GM23338 (cell line): ENCODE results near the gene VSTM2B. TPM values are rescaled to one million over a fixed set of nuclear protein-coding genes. Genes with fewer than 3 reads are reported as not detected.

ENCODE experiments used
- ATAC-seq: fragments of 200-7000 bp; cut with Tn5 transposase; 3 replicates; pipeline ENCODE4 v1.9.1; 2020
- DNase-seq: peaks from one replicate; pipeline ENCODE4 v3.0.0-alpha.2; 2015; ENCODE audit warnings: low spot score
- H2AFZ ChIP-seq: fragments of 200-600 bp; sonication (generic); 2 replicates; pipeline ENCODE4 v1.8.0; 2016; ENCODE audit warnings: antibody characterized with exemption, mild to moderate bottlenecking, moderate library complexity
- H3F3A ChIP-seq: fragments of 200-600 bp; sonication (generic); replicated peaks from 2 replicates; pipeline ENCODE4 v1.8.0; 2017; ENCODE audit warnings: antibody characterized with exemption, mixed run types, low read depth
- H3K27ac ChIP-seq: fragments of 200-600 bp; sonication (generic); 2 replicates; pipeline ENCODE4 v1.6.1; 2016; ENCODE audit warnings: low read depth
- H3K27me3 ChIP-seq: fragments of 200-600 bp; sonication (generic); 2 replicates; pipeline ENCODE4 v1.8.0; 2016; ENCODE audit warnings: mild to moderate bottlenecking, mixed run types, moderate library complexity; ENCODE audit not compliant: insufficient read depth
- H3K36me3 ChIP-seq: fragments of 200-600 bp; sonication (generic); 2 replicates; pipeline ENCODE4 v1.8.0; 2016; ENCODE audit warnings: mild to moderate bottlenecking; ENCODE audit not compliant: insufficient read depth
- H3K4me1 ChIP-seq: fragments of 200-600 bp; sonication (generic); 2 replicates; pipeline ENCODE4 v1.8.0; 2016; ENCODE audit warnings: mild to moderate bottlenecking, moderate library complexity; ENCODE audit not compliant: insufficient read depth
- H3K4me2 ChIP-seq: fragments of 200-600 bp; sonication (generic); 2 replicates; pipeline ENCODE4 v1.7.1; 2017; ENCODE audit warnings: mixed run types
- H3K4me3 ChIP-seq: fragments of 200-600 bp; sonication (generic); 2 replicates; pipeline ENCODE4 v1.6.1; 2016; ENCODE audit warnings: mixed run types
- H3K79me2 ChIP-seq: fragments of 200-600 bp; sonication (generic); replicated peaks from 2 replicates; pipeline ENCODE4 v1.8.0; 2017; ENCODE audit warnings: mild to moderate bottlenecking; ENCODE audit not compliant: insufficient read depth
- H3K9me2 ChIP-seq: fragments of 200-600 bp; sonication (generic); 2 replicates; pipeline ENCODE4 v1.8.0; 2017; ENCODE audit not compliant: insufficient read depth
- H4K20me1 ChIP-seq: fragments of 200-600 bp; sonication (generic); replicated peaks from 2 replicates; pipeline ENCODE4 v1.8.0; 2017; ENCODE audit warnings: mild to moderate bottlenecking; ENCODE audit not compliant: insufficient read depth
- H3K27ac Mint-ChIP-seq: 2 replicates; pipeline ENCODE4 v1.8.0; 2020; ENCODE audit warnings: inconsistent platforms, mild to moderate bottlenecking, moderate library complexity, mixed read lengths
- H3K27me3 Mint-ChIP-seq: 3 replicates; pipeline ENCODE4 v1.8.0; 2022; ENCODE audit warnings: low read depth, mild to moderate bottlenecking, moderate library complexity, mixed read lengths, inconsistent platforms; ENCODE audit not compliant: insufficient read depth, poor library complexity
- H3K36me3 Mint-ChIP-seq: 3 replicates; pipeline ENCODE4 v1.8.0; 2021; ENCODE audit warnings: low read depth, mild to moderate bottlenecking, inconsistent platforms, moderate library complexity, mixed read lengths
- H3K4me1 Mint-ChIP-seq: 3 replicates; pipeline ENCODE4 v1.8.0; 2020; ENCODE audit warnings: mild to moderate bottlenecking, inconsistent platforms, mixed read lengths
- H3K4me3 Mint-ChIP-seq: 3 replicates; pipeline ENCODE4 v1.8.0; 2021; ENCODE audit warnings: moderate library complexity, mild to moderate bottlenecking, inconsistent platforms, mixed read lengths
- H3K9me3 Mint-ChIP-seq: 3 replicates; pipeline ENCODE4 v1.8.0; 2020; ENCODE audit warnings: moderate library complexity, mild to moderate bottlenecking, inconsistent platforms, mixed read lengths
- CREB1 ChIP-seq: fragments of 250-450 bp; sonication (Bioruptor Pico); IDR thresholded peaks from 2 replicates; pipeline ENCODE4 v1.5.0; 2020; ENCODE audit warnings: low read depth, mild to moderate bottlenecking, moderate library complexity
- EZH2phosphoT487 ChIP-seq: fragments of 200-600 bp; sonication (generic); IDR thresholded peaks from one replicate; pipeline ENCODE4 v1.8.1; 2018; ENCODE audit warnings: antibody characterized with exemption; ENCODE audit not compliant: unreplicated experiment
- JUNB ChIP-seq: IDR thresholded peaks from one replicate; pipeline ENCODE4 v1.6.1; 2016; ENCODE audit warnings: antibody characterized with exemption; ENCODE audit not compliant: unreplicated experiment
- NANOG ChIP-seq: IDR thresholded peaks from 2 replicates; pipeline ENCODE4 v1.6.1; 2016; ENCODE audit warnings: antibody characterized with exemption, borderline replicate concordance
- POLR2AphosphoS5 ChIP-seq: IDR thresholded peaks from 2 replicates; pipeline ENCODE4 v1.6.1; 2016; ENCODE audit warnings: antibody characterized with exemption, low read depth
- STAT1 ChIP-seq: IDR thresholded peaks from one replicate; pipeline ENCODE4 v1.6.1; 2016; ENCODE audit warnings: antibody characterized with exemption; ENCODE audit not compliant: unreplicated experiment
- ZNF114 ChIP-seq: fragments of 250-450 bp; sonication (Bioruptor Pico); IDR thresholded peaks from 2 replicates; pipeline ENCODE4 v1.5.0; 2020; ENCODE audit warnings: mild to moderate bottlenecking, moderate library complexity
- ZNF331 ChIP-seq: fragments of 250-450 bp; sonication (Bioruptor Pico); IDR thresholded peaks from 2 replicates; pipeline ENCODE4 v1.5.0; 2020; ENCODE audit warnings: low read depth, mild to moderate bottlenecking, moderate library complexity
- polyA plus RNA-seq: library from polyadenylated mRNA; unstranded; fragments of >200 nt; fragmentation: Nextera tagmentation; extraction: Ambion mirVana; gene quantifications from 2 replicates; pipeline ENCODE4 v1.2.1, GENCODE V29; 2016
- total RNA-seq: library from RNA; depleted of rRNA; stranded (reverse); fragments of >200 nt; shearing (Covaris generic); gene quantifications from 2 replicates; pipeline ENCODE4 v1.2.3, GENCODE V29; 2014
- TF ChIP-seq, protein P1 (sequence below): IDR thresholded peaks from one replicate; pipeline ENCODE4 v1.6.1; 2018; ENCODE audit warnings: antibody characterized with exemption; ENCODE audit not compliant: unreplicated experiment
- TF ChIP-seq, protein P2 (sequence below): IDR thresholded peaks from 2 replicates; pipeline ENCODE4 v1.6.1; 2016; ENCODE audit warnings: antibody characterized with exemption
- TF ChIP-seq, protein P3 (sequence below): fragments of 250-450 bp; sonication (Bioruptor Pico); IDR thresholded peaks from 2 replicates; pipeline ENCODE4 v1.5.0; 2020; ENCODE audit warnings: mild to moderate bottlenecking, moderate library complexity
- TF ChIP-seq, protein P4 (sequence below), 2 experiments: fragments of 200-600 bp in 1 of 2; sonication (generic) in 1 of 2; conservative IDR thresholded peaks; 2 replicates each; pipeline versions ENCODE4 v1.5.1 to v1.6.1; 2016 to 2017; ENCODE audit warnings: antibody characterized with exemption in 2 of 2, low read depth in 2 of 2, mild to moderate bottlenecking in 2 of 2, moderate library complexity in 1 of 2

The VSTM2B gene
- total and polyA plus RNA-seq, 2 experiments from 2014 or later, result 1.2 to 1.8 TPM

DNA sequence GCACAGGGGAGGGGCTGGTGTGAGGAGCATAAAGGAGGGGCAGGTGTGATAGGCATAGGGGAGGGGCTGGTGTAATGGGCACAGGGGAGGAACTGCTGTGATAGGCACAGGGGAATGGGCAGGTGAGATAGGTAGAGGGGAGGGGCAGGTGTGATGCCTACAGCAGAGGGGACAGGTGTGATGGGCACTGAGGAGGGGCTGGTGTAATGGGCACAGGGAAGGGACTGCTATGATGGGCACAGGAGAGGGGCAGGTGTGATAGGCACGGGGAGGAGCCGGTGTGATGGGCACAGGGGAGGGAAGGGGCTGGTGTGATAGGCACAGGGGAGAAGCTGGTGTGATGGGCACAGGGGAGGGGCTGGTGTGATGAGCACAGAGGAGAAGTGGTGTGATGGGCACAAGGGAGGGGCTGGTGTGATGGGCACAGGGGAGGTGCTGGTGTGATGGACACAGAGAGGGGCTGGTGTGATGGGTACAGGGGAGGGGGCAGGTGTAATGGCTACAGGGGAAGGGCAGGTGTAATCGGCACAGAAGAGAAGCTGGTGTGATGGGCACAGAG is 40.8 kb downstream of the VSTM2B start:
- TF ChIP-seq, protein P1, sequence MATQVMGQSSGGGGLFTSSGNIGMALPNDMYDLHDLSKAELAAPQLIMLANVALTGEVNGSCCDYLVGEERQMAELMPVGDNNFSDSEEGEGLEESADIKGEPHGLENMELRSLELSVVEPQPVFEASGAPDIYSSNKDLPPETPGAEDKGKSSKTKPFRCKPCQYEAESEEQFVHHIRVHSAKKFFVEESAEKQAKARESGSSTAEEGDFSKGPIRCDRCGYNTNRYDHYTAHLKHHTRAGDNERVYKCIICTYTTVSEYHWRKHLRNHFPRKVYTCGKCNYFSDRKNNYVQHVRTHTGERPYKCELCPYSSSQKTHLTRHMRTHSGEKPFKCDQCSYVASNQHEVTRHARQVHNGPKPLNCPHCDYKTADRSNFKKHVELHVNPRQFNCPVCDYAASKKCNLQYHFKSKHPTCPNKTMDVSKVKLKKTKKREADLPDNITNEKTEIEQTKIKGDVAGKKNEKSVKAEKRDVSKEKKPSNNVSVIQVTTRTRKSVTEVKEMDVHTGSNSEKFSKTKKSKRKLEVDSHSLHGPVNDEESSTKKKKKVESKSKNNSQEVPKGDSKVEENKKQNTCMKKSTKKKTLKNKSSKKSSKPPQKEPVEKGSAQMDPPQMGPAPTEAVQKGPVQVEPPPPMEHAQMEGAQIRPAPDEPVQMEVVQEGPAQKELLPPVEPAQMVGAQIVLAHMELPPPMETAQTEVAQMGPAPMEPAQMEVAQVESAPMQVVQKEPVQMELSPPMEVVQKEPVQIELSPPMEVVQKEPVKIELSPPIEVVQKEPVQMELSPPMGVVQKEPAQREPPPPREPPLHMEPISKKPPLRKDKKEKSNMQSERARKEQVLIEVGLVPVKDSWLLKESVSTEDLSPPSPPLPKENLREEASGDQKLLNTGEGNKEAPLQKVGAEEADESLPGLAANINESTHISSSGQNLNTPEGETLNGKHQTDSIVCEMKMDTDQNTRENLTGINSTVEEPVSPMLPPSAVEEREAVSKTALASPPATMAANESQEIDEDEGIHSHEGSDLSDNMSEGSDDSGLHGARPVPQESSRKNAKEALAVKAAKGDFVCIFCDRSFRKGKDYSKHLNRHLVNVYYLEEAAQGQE, result no peak
- TF ChIP-seq JUNB, result no peak
- no peak for TF ChIP-seq STAT1
- TF ChIP-seq ZNF114 (CRISPR knock-in tag), result no peak
- TF ChIP-seq, protein P2, sequence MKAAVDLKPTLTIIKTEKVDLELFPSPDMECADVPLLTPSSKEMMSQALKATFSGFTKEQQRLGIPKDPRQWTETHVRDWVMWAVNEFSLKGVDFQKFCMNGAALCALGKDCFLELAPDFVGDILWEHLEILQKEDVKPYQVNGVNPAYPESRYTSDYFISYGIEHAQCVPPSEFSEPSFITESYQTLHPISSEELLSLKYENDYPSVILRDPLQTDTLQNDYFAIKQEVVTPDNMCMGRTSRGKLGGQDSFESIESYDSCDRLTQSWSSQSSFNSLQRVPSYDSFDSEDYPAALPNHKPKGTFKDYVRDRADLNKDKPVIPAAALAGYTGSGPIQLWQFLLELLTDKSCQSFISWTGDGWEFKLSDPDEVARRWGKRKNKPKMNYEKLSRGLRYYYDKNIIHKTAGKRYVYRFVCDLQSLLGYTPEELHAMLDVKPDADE, result no peak
- TF ChIP-seq, protein P3, sequence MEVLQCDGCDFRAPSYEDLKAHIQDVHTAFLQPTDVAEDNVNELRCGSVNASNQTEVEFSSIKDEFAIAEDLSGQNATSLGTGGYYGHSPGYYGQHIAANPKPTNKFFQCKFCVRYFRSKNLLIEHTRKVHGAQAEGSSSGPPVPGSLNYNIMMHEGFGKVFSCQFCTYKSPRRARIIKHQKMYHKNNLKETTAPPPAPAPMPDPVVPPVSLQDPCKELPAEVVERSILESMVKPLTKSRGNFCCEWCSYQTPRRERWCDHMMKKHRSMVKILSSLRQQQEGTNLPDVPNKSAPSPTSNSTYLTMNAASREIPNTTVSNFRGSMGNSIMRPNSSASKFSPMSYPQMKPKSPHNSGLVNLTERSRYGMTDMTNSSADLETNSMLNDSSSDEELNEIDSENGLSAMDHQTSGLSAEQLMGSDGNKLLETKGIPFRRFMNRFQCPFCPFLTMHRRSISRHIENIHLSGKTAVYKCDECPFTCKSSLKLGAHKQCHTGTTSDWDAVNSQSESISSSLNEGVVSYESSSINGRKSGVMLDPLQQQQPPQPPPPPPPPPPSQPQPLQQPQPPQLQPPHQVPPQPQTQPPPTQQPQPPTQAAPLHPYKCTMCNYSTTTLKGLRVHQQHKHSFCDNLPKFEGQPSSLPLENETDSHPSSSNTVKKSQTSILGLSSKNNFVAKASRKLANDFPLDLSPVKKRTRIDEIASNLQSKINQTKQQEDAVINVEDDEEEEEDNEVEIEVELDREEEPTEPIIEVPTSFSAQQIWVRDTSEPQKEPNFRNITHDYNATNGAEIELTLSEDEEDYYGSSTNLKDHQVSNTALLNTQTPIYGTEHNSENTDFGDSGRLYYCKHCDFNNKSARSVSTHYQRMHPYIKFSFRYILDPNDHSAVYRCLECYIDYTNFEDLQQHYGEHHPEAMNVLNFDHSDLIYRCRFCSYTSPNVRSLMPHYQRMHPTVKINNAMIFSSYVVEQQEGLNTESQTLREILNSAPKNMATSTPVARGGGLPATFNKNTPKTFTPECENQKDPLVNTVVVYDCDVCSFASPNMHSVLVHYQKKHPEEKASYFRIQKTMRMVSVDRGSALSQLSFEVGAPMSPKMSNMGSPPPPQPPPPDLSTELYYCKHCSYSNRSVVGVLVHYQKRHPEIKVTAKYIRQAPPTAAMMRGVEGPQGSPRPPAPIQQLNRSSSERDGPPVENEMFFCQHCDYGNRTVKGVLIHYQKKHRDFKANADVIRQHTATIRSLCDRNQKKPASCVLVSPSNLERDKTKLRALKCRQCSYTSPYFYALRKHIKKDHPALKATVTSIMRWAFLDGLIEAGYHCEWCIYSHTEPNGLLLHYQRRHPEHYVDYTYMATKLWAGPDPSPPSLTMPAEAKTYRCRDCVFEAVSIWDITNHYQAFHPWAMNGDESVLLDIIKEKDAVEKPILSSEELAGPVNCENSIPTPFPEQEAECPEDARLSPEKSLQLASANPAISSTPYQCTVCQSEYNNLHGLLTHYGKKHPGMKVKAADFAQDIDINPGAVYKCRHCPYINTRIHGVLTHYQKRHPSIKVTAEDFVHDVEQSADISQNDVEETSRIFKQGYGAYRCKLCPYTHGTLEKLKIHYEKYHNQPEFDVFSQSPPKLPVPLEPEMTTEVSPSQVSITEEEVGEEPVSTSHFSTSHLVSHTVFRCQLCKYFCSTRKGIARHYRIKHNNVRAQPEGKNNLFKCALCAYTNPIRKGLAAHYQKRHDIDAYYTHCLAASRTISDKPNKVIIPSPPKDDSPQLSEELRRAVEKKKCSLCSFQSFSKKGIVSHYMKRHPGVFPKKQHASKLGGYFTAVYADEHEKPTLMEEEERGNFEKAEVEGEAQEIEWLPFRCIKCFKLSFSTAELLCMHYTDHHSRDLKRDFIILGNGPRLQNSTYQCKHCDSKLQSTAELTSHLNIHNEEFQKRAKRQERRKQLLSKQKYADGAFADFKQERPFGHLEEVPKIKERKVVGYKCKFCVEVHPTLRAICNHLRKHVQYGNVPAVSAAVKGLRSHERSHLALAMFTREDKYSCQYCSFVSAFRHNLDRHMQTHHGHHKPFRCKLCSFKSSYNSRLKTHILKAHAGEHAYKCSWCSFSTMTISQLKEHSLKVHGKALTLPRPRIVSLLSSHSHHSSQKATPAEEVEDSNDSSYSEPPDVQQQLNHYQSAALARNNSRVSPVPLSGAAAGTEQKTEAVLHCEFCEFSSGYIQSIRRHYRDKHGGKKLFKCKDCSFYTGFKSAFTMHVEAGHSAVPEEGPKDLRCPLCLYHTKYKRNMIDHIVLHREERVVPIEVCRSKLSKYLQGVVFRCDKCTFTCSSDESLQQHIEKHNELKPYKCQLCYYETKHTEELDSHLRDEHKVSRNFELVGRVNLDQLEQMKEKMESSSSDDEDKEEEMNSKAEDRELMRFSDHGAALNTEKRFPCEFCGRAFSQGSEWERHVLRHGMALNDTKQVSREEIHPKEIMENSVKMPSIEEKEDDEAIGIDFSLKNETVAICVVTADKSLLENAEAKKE (CRISPR knock-in tag), result no peak
- TF ChIP-seq, protein P4, sequence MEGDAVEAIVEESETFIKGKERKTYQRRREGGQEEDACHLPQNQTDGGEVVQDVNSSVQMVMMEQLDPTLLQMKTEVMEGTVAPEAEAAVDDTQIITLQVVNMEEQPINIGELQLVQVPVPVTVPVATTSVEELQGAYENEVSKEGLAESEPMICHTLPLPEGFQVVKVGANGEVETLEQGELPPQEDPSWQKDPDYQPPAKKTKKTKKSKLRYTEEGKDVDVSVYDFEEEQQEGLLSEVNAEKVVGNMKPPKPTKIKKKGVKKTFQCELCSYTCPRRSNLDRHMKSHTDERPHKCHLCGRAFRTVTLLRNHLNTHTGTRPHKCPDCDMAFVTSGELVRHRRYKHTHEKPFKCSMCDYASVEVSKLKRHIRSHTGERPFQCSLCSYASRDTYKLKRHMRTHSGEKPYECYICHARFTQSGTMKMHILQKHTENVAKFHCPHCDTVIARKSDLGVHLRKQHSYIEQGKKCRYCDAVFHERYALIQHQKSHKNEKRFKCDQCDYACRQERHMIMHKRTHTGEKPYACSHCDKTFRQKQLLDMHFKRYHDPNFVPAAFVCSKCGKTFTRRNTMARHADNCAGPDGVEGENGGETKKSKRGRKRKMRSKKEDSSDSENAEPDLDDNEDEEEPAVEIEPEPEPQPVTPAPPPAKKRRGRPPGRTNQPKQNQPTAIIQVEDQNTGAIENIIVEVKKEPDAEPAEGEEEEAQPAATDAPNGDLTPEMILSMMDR (conservative IDR thresholded peaks at IDR 0.05; ENCODE audit: low read depth in 2 of 2), result no peak
- TF ChIP-seq NANOG, result no peak
- TF ChIP-seq EZH2phosphoT487, result no peak
- TF ChIP-seq POLR2AphosphoS5, result no peak
- TF ChIP-seq ZNF331 (CRISPR knock-in tag), result no peak
- no peak for TF ChIP-seq CREB1
- Histone ChIP-seq H3K27ac (no peak overlapping the region), H3K4me1 (no peaks in the 10 kb centered on the region), H4K20me1 (no peaks in the 10 kb centered on the region), H3F3A (no peaks in the 10 kb centered on the region), H3K9me2 (no peaks in the 10 kb centered on the region), H3K4me3 (no peak overlapping the region), H3K27me3 (no peaks in the 10 kb centered on the region), H3K79me2 (no peaks in the 10 kb centered on the region), H3K4me2 (no peak overlapping the region), H3K36me3 (no peaks in the 10 kb centered on the region), H2AFZ (no peak overlapping the region)
- Mint-ChIP-seq H3K27ac (no peak overlapping the region), H3K27me3 (peaks cover 6% of the 10 kb centered on the region), H3K4me3 (no peak overlapping the region), H3K4me1 (peaks cover 16% of the 10 kb centered on the region), H3K9me3 (no peaks in the 10 kb centered on the region), H3K36me3 (no peaks in the 10 kb centered on the region)
- ATAC-seq (no peak), DNase-seq (no peak)
